H4 (cell line): ENCODE results near the gene RAB8B. TPM values are rescaled to one million over a fixed set of nuclear protein-coding genes. Genes with fewer than 3 reads are reported as not detected.
A peak's percentile ranks its signal among the peaks of the same experiment; 100 is the strongest.

Experiments
- DNase-seq: peaks from one replicate; pipeline ENCODE4 v3.0.0-alpha.2; 2015; ENCODE audit warnings: low spot score
- total RNA-seq: library from RNA; depleted of rRNA; stranded (reverse); fragments of >200 nt; shearing (Covaris generic); gene quantifications from 2 replicates; pipeline ENCODE4 v1.2.3, GENCODE V29; 2014

RAB8B gene
- total RNA-seq, 1 experiment from 2014 or later: 21.4 TPM

GRCh38 chr15:63274427-63274826, 85.0 kb downstream of the RAB8B start:
- DNase-seq: no peak

- DNase-seq: no peak
Measured at GRCh38 chr15:63276342-63277037, 87.1 kb downstream of the RAB8B start.

- DNase-seq: peak; percentile 55
Measured at GRCh38 chr15:63277038-63277892, 87.9 kb downstream of the RAB8B start, which contains the start of gene APH1B. TSS of gene APH1B (plus strand) at chr15:63277605. CDS start at chr15:63277624, 19 bp downstream.

GRCh38 chr15:63277893-63278456, 88.6 kb downstream of the RAB8B start:
- DNase-seq: no peak

GRCh38 chr15:63283126-63283525, 93.7 kb downstream of the RAB8B start:
- no peak for DNase-seq

- DNase-seq: no peak
Measured at GRCh38 chr15:63284335-63284734, 94.9 kb downstream of the RAB8B start.

GRCh38 chr15:63287109-63287508, 97.7 kb downstream of the RAB8B start:
- DNase-seq: no peak

GRCh38 chr15:63288342-63288741, 98.9 kb downstream of the RAB8B start:
- no peak for DNase-seq

GRCh38 chr15:63288778-63289378, 99.5 kb downstream of the RAB8B start:
- DNase-seq: peak; percentile 36

- DNase-seq: peak; percentile 60
Measured at GRCh38 chr15:63291507-63291906, 102.1 kb downstream of the RAB8B start.

- no peak for DNase-seq
Measured at GRCh38 chr15:63292241-63292640, 102.8 kb downstream of the RAB8B start.

GRCh38 chr15:63292771-63293170, 103.4 kb downstream of the RAB8B start:
- no peak for DNase-seq

GRCh38 chr15:63294359-63294758, 105.0 kb downstream of the RAB8B start:
- no peak for DNase-seq

- DNase-seq: no peak
Measured at GRCh38 chr15:63295341-63295740, 105.9 kb downstream of the RAB8B start.

GRCh38 chr15:63296195-63296594, 106.8 kb downstream of the RAB8B start:
- DNase-seq: no peak

- DNase-seq: no peak
Measured at GRCh38 chr15:63299943-63300575, 110.7 kb downstream of the RAB8B start.

GRCh38 chr15:63301088-63301487, 111.7 kb downstream of the RAB8B start:
- DNase-seq: no peak

- DNase-seq: no peak
Measured at GRCh38 chr15:63305260-63305659, 115.9 kb downstream of the RAB8B start.

- no peak for DNase-seq
Measured at GRCh38 chr15:63306492-63307073, 117.2 kb downstream of the RAB8B start.

GRCh38 chr15:63308491-63308890, 119.1 kb downstream of the RAB8B start:
- no peak for DNase-seq

GRCh38 chr15:63308947-63309346, 119.5 kb downstream of the RAB8B start:
- no peak for DNase-seq
